CD4-positive, alpha-beta T cell treated with Interleukin-21 for 1 hour (primary cell): Measurements from ENCODE around the gene RANBP1.

Experiments
- DNase-seq: peaks from one replicate; pipeline ENCODE4 v3.0.0-alpha.2; 2020

RANBP1 gene

DNA sequence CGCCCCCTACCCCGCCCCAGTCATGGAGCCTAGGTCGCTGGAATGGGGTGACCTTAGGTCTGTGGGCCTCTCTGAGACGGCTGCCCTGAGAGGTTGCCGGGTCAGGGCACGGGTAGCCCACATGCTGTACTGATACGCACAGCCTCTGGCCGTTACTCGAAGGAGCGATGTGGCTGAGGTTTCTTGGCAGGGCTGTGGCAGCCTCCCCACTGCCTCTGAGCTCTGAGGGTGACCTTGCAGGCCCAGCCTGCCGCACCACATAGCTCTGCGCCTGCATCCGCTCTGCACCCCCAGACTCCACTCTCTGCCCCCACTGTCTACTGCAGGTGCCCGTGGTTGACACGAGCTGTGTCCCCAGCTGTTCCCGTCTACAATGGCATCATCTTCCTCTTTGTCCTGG is 23.0 kb downstream of the RANBP1 start:
- no peak for DNase-seq

DNA sequence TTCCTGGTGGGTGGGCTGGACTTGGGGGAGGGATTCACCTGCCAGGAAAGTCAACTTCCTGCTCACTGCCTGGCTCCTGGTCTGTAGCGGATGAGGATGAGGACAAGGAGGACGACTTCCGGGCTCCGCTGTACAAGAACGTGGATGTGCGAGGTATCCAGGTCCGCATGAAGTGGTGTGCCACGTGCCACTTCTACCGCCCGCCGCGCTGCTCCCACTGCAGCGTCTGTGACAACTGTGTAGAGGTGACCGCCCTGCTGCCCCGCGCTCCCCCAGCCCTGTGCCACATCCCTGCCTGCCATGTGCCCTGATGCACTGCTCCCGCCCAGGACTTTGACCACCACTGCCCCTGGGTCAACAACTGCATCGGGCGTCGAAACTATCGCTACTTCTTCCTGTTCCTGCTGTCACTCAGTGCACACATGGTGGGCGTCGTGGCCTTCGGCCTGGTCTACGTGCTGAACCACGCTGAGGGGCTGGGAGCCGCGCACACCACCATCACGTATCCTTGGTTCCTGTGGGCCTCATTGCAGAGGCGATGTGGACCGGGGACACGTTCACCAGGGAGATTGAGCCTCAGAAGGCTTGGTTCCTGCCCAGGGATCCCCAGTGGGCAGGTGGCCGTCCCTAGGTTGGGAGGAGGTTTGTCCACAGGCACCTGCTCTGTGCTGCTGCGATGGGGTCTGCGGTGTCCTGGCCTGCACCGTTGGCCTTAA is 23.6 kb downstream of the RANBP1 start:
- DNase-seq = no peak

DNA sequence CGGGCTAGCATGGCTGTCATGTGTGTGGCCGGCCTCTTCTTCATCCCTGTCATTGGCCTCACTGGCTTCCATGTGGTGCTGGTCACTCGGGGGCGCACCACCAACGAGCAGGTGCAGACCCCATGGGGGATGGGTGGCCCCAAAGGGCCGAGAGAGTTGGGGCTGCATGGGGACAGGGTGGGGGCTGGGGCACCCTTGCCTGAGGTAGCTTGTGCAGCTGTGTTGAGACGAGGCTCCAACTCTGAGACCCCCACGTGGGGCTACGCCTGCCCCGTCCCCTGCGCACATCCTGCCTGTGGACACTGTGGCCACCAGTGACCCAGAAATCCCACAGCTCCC is 24.2 kb downstream of the RANBP1 start:
- no peak for DNase-seq

DNA sequence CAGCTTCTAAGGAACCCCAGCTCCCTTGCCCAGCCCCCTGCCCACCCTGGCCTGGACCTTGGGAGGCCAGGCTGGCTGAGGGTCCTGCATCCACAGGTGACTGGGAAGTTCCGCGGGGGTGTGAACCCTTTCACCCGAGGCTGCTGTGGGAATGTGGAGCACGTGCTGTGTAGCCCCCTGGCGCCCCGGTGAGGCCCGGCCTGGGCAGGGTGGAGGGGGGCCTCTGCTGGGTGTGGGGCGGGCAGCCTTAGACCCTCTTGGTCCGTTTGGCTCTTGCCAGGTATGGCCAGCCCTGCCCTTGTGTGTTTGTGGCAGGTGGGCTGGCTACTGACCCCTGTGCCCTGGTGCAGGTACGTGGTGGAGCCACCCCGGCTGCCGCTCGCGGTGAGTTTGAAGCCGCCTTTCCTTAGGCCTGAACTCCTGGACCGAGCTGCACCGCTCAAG is 24.6 kb downstream of the RANBP1 start:
- DNase-seq = no peak

DNA sequence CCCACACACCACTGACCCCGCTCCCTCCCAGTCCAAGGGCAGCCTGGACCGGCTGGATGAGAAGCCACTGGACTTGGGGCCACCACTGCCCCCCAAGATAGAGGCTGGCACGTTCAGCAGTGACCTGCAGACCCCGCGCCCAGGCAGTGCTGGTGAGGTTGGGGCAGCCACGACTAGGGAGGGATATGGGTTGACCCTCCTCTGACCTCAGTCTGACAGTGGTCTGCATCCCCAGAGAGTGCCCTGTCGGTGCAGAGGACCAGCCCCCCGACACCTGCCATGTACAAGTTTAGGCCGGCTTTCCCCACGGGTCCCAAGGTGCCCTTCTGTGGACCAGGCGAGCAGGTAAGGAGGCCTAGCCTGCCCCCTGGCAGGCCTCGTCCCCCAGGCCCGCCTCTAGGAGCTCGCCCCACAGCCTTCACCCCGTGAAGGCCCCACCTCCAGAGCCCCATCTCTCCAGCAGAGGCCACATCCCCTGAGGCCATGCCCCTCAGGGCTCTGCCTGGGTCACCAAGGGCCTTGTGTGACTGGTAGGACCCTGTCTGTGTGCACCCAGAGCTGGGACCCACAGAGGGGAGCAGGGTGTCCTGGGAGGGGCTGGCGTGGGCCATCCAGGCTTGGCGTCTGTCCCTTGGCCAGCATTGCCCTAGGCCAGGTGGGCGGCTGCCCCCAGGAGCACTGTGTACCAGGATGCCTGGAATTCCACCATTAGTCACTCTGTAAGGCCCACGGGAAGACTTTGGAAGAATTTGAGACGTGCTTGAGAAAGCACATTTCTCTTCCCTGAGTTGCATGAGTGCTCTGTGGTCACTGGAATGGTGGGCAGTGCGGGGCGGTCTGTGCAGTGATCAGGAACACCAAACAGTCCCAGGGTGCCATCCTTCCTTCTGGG is 25.5 kb downstream of the RANBP1 start:
- no peak for DNase-seq

DNA sequence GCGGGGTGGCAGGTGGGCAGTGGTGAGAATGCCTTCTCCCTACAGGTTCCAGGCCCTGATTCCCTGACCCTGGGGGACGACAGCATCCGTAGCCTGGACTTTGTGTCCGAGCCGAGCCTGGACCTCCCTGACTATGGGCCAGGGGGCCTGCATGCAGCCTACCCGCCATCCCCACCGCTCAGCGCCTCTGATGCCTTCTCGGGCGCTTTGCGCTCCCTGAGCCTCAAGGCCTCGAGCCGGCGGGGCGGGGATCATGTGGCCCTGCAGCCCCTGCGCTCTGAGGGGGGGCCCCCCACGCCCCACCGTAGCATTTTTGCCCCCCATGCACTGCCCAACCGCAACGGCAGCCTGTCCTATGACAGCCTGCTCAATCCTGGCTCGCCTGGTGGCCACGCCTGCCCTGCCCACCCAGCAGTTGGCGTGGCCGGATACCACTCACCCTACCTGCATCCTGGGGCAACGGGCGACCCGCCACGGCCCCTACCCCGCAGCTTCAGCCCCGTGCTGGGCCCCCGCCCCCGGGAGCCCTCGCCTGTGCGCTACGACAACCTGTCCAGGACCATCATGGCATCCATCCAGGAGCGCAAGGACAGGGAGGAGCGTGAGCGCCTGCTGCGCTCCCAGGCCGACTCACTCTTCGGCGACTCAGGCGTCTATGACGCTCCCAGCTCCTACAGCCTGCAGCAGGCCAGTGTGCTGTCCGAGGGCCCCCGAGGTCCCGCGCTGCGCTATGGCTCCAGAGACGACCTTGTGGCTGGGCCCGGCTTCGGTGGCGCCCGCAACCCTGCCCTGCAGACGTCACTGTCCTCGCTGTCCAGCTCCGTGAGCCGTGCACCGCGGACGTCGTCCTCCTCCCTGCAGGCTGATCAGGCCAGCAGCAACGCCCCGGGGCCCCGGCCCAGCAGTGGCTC is 27.1 kb downstream of the RANBP1 start:
- no peak for DNase-seq

DNA sequence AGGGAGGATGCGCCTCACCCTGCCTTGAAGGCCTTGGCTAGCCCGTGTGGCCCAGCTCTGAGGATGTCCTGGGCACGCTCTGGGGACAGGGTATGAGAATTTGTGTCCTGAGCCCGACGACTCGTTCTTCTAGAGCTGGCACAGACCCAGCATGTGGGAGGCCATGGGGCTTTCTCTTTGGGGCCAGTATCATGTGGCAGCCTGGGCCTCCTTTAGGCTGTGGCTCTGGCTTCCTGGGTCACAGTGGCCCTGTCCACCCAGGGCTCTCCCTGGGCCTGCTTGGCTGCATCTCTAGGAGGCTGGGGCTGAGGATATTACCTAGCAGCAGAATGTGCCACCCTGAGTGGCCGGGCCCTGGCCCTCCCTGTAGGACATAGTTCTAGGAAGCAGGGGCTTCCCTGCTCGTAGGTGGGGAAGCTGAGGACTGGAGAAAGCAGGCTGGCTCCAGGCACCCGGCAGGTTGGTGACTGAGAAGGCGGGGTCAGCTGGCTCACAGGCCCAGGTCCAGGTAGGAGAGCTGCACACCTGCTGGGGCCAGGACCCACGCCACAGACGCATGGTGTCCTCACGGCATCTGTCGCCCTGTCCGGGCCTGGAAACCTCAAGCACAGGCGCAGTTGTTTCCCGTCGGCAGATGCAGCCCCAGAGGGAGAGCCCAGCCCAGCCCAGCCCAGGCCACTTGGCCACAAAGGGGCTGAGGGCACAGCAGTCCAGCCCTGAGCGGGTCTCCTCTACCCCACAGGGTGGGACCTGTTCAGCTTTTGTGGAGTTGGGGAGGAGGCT is 28.2 kb downstream of the RANBP1 start:
- no peak for DNase-seq

DNA sequence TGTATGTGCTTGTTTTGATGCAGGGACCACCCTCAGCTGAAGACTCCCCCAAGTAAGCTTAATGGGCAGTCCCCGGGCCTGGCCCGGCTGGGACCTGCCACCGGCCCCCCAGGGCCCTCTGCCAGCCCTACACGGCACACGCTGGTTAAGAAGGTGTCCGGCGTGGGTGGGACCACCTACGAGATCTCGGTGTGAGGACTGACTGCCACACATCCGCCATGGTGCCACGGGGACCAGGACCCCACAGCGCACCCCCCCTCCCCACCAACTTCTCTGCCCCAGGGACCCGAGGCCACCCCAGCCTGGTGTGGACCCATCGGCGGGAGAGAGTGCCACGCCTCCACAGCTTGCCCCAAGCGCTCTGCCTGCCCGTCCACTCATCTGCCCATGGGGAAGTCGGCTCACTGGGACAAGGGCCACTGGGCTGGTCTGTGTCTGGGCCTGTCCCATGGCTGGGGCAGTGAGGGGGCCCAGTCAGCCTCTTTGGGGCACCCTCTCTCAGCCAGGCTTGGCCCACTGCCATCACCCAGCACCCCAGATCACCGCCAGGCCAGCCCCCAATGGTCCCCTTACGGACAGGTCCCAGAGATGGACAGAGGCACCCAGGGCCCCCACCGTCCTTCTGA is 29.4 kb downstream of the RANBP1 start:
- DNase-seq = no peak

DNA sequence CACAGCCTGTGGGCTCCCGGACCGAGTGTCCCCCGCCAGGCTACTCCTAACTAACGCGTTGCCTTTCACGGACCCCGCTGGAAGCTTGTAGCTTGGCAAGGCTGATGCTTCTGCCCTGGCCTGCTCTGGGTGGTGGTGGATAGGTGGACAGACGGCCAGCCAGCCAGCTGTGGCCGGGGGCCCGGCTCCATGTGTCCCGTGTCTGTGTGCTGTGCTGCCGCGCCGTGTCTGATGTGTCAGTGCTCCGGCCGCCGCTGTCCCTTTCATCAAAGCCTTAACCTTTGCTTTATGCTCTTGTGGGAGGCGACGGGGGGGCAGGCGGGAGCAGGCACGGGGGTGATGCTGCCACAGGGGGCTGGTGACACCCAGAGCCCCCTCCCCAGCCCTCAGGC is 29.9 kb downstream of the RANBP1 start:
- DNase-seq = no peak

DNA sequence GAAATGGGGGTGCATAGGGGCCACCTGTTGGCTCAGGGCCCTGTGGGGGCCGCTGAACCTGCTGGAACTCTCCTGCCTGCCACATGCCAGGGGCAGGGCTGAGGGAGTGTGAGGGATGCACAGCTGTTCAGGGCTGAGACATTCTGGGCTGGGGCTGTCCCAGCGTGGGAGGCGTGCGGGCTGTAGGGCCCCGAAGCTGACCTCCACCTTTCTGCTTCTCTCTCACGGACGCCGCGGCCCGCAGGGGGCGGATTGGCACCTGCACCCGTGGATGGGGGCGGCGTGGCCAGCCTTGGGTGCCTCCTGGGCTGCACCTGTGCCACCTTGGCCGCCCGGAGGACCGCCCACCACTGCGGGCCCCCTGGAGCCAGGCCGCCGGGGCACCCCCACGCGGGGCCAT is 30.9 kb downstream of the RANBP1 start:
- no peak for DNase-seq

DNA sequence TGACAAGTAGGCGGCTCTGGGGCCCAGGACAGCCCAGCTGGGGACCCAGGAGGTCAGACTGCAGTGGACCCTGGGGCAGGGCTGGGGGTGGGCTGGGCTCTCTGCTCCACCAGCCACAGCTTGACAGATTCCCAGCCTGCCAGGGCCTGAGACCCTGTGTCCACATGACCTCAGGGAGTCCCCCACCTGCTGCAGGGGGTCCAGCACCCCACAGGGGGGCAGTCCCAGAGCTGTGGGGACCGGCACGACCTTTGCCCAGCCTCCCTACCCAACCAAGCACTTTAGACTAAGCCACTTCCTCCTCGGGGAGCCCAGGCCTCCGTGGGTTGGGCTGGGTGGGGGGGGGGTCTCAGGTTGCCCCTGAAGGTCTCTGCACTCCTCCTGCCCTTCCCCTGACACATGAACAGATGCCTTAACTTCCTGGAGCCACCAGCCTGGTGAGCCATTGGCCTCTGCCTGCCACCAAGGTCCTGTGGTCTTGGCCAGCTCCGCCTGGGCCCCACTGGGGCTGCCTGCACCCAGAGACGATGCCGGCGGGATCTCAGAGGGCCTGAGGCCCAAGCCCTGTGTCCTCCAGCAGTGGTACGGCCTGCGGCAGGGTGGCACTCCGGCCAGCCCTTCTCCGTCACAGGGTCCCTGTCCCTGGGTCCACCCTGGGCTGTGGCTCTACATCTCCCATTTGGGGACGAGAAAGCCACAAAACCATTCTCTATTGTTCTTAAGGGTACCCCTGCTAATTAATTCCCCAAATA is 31.5 kb downstream of the RANBP1 start:
- no peak for DNase-seq

DNA sequence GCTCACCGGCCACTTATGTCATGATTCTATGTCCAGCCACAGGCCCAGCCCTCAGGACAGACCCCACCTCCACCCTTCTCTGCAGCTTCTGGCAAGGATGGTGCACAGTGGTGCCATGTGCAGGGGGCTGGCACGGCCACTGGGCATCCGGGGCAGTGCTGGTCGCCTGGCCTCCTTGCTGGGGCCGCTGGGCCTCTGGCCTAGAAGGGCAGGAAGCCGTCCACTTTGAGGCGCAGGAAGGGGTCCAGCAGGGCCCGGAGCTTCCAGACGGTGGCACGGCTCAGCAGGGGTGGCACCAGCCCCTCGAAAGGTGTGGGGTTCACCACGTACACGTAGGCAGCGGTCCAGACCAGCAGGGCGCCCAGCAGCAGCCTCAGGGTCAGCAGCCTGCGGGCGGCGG is 32.5 kb downstream of the RANBP1 start:
- no peak for DNase-seq

DNA sequence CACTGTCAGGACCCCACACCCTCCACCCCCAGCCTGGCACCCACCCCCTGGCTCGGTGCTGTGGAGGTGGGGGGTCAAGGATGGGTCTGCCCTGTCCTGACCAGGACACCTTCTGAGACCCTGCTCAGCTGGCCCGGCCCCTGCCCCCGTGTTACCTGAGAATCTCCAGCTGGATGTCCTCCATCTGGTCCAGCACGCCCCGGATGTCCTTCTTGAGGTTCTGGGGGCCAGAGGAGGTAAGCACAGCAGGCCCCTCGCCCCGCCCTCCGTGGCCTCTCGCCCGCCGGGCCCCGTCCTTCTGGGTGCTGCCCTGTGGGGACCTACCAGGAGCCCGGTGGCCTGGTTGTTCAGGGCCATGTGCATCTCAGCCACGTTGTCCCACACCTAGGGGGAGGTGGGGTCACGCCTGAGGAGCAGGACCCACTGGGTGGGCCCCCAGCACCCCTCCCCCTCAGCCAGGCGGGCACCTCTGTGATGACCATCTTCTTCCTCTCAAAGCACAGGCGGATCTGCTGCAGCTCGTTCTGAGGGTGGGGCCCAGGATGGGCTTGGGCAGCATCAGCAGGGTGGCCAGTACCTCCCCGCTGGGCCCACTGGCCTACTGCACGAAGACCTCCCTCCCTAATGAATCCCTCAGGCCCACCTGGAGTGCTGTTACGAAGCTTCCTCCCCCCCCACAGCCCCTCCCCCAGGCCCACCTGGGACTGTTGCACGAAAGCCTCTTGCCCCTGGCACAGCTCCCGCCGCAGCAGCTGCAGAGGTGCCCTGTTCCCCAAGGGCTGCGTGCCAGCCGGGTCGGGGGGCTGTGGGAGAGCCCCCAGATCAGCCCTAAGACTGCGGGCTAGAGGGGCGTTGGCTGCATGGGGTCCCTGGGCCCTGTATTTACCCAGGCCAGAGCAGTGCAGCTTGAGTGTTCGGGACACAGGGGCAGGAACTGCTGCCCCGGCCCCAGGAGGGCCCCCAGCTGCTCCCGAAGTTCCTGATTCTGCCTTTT is 33.6 kb downstream of the RANBP1 start:
- no peak for DNase-seq

DNA sequence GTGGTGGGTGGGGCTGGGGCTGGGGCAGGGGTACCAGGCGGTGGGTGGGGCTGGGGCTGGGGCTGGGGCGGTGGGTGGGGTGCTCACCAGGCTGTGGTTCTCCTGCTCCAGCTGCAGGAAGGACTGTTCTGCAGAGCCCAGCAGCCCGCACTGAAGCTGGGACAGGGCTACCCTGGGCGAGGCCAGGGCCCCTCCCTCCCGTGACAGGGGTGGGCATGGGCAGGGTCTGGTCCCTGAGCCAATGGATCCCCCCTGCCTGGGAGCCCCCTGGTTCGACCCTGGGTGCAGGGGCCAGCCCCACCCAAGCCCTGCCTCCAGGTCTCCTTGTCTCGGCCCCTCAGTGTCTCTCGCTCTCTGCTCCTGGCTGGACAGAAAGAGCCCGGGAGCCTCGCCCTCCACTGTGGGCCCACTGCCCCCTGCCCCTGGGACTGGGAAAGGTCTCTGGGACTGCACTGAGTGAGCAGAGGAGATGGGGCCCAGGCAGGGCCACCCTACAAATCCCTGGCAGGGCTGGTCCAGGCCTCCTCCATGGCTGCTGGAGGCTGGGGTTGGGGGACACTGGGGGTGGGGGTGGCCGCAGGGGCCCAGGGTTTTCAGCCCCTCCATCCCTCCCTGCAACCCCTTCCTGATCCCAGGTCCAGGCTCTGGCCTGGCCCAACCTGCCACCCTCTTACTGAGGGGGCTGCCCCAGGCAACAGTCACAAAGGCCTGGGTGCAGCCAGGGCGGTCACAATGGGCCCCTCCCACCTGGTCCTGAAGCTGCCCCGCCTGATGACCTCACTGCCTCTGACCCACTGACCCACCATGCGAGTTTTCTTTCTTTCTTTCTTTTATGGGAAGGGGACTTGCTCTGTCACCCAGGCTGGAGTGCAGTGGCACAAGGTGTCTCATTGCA is 34.7 kb downstream of the RANBP1 start, which contains the start of gene CCDC188:
TSS of gene CCDC188 (minus strand) at position 675 of the 895 bp plus-strand sequence. CDS start at position 606, 69 bp downstream.
- no peak for DNase-seq

DNA sequence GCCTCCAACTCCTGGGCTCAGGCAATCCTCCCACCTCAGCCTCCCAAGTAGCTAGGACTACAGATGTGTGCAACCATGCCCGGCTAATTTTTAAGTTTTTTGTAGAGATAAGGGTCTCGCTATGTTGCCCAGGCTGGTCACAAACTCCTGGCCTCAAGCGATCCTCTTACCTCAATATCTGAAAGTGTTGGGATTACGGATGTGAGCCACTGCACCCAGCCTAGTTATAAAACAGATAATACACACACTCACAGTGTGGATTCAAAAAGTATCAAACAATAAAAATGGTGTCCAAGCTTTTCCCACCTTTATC is 35.3 kb downstream of the RANBP1 start:
- no peak for DNase-seq

DNA sequence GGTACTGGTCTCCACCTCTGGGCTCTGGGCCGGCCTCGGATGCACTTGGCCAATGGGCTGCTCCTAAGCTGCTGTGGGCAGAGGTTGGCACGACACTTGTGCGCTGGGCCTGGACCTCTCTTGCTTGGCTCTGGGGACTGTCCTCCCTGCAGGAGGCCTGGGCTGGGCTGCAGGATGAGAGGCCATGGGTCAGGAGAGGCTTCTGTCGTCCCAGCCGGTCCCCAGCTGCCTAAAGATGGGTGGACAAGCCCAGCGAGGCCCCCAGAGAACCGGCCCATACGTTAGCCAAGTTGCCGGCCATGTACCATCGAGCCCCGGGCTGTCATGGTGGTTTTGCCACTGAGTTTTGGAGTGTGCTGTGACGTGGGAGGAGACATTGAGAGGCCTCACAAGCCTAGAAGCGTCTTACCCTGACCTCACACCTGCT is 36.6 kb downstream of the RANBP1 start:
- no peak for DNase-seq

DNA sequence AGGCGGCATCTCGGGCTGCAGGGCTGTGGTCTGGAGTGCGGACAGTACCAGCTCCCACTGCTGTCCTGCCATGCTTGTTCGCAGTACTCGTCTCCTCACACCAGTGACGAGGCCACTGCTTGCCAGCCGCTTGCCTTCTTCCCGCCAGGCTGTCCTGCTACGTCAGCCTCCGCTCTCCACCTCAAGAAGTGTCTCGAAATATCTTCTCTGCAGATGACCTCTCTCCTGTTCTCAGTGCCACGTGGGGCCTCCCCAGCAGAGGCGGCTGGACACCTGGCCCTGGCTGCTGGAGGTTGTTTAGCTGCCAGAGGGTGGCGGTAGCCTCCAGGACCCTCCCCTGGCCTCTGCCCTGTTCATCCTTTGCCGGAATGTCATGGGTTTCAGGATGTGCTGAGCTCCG is 38.0 kb downstream of the RANBP1 start:
- no peak for DNase-seq

DNA sequence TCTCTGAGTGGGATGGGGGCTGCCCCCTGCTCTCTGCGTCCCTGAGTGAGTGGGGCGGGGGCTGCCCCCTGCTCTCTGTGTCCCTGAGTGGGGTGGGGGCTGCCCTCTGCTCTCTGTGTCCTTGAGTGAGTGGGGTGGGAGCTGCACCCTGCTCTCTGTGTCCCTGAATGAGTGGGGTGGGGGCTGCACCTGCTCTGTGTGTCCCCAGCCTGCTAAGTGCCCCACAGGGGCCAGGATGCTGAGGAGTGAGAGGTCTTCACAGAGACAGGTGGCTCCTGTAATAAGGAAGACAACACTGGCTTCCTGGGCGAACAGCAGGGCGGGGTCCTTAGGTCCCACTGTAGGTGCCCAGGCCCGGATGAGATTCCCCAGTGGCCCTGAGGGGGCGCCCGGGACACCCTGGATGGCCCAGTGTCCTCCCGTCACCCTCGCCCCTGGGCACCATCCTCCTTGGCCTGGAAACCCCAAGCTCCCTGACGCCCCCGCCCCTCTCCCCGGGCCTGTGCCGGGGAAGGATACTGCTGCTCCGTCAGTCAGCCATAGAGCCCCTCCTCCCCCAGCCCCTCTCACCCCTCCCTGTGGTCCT is 38.8 kb downstream of the RANBP1 start:
- DNase-seq = no peak
